Measurements from ENCODE around the gene MCHR2. TPM values are rescaled to one million over a fixed set of nuclear protein-coding genes. Genes with fewer than 3 reads are reported as not detected.

MCHR2 gene
- total RNA-seq, 1 donor from 2014 or later = not detected

GRCh38 chr6:99960027-99960426, 34.0 kb downstream of the MCHR2 start:
- no peak overlapping the region for H3K4me3 ChIP-seq (ENCODE audit: low read depth, low read length)
- TF ChIP-seq CTCF (conservative IDR thresholded peaks at IDR 0.05; ENCODE audit: low read depth, low read length) = no peak
- DNase-seq (ENCODE audit: low read depth) = no peak

GRCh38 chr6:99951016-99951805, 42.8 kb downstream of the MCHR2 start:
- TF ChIP-seq CTCF (conservative IDR thresholded peaks at IDR 0.05; ENCODE audit: low read depth, low read length) = no peak
- H3K4me3 ChIP-seq (ENCODE audit: low read depth, low read length) = no peak overlapping the region
- no peak for DNase-seq (ENCODE audit: low read depth)

- DNase-seq (ENCODE audit: low read depth) = no peak
- TF ChIP-seq CTCF (conservative IDR thresholded peaks at IDR 0.05; ENCODE audit: low read depth, low read length) = no peak
- no peak overlapping the region for H3K4me3 ChIP-seq (ENCODE audit: low read depth, low read length)
Observed at GRCh38 chr6:99946005-99946404, 48.0 kb downstream of the MCHR2 start.

GRCh38 chr6:99943846-99944245, 50.2 kb downstream of the MCHR2 start:
- no peak overlapping the region for H3K4me3 ChIP-seq (ENCODE audit: low read depth, low read length)
- no peak for DNase-seq (ENCODE audit: low read depth)
- TF ChIP-seq CTCF (conservative IDR thresholded peaks at IDR 0.05; ENCODE audit: low read depth, low read length) = no peak

GRCh38 chr6:99940582-99940981, 53.4 kb downstream of the MCHR2 start:
- H3K4me3 ChIP-seq (ENCODE audit: low read depth, low read length) = no peak overlapping the region
- TF ChIP-seq CTCF (conservative IDR thresholded peaks at IDR 0.05; ENCODE audit: low read depth, low read length) = no peak
- DNase-seq (ENCODE audit: low read depth) = no peak

GRCh38 chr6:99933129-99933528, 60.9 kb downstream of the MCHR2 start:
- DNase-seq (ENCODE audit: low read depth) = no peak
- no peak for TF ChIP-seq CTCF (conservative IDR thresholded peaks at IDR 0.05; ENCODE audit: low read depth, low read length)
- H3K4me3 ChIP-seq (ENCODE audit: low read depth, low read length) = no peak overlapping the region

- TF ChIP-seq CTCF (conservative IDR thresholded peaks at IDR 0.05; ENCODE audit: low read depth, low read length) = no peak
- H3K4me3 ChIP-seq (ENCODE audit: low read depth, low read length) = no peak overlapping the region
- DNase-seq (ENCODE audit: low read depth) = no peak
Observed at GRCh38 chr6:99912657-99913056, 81.4 kb downstream of the MCHR2 start.
